IPS-NIHi11 (cell line): Measurements from ENCODE around the gene CCDC124.
A peak's percentile ranks its signal among the peaks of the same experiment; 100 is the strongest.
"Not testable (repeated sequence)": the region's sequence is repeated elsewhere in the genome, so short reads cannot be mapped to it uniquely, and the experiment has no call there.

Experiments
- DNase-seq: peaks from one replicate; pipeline ENCODE4 v3.0.0; 2012; ENCODE audit warnings: mixed read lengths, low spot score

Gene CCDC124

DNA sequence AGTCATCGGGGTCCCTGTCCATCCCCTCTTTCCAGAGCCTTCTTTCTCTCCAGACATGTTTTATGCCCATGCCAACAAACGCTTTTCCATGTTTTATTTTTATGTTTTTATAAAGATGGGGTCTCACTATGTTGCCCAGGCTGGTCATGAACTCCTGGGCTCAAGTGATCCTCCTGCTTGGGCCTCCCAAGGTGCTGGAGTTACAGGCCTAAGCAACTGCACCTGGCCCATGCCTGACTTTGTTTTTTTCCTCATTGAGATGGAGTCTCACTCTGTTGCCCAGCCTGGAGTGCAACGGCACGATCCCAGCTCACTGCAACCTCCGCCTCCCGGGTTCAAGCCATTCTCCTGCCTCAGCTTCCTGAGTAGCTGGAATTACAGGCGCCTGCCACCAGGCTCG, 53.8 kb downstream of the CCDC124 start:
- DNase-seq, result not testable (repeated sequence)

DNA sequence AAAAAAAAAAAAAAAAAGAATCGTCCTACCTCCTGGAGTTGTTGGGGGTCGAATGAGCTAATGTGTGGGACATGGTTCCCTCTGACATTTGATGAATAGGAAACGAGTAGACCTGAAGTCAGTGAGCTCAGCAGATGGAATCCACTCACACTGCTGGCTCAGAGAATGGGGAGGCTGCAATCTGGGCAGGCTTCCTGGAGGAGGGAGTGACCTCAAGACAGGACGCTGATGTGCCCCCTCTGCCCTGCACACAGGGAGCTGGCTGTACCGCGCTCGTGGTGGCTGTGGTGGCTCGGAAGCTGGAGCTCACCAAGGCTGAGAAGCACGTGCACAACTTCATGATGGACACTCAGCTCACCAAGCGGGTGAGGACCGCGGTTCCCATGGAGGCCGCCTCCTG, 55.3 kb downstream of the CCDC124 start:
- peak; percentile 1 for DNase-seq

DNA sequence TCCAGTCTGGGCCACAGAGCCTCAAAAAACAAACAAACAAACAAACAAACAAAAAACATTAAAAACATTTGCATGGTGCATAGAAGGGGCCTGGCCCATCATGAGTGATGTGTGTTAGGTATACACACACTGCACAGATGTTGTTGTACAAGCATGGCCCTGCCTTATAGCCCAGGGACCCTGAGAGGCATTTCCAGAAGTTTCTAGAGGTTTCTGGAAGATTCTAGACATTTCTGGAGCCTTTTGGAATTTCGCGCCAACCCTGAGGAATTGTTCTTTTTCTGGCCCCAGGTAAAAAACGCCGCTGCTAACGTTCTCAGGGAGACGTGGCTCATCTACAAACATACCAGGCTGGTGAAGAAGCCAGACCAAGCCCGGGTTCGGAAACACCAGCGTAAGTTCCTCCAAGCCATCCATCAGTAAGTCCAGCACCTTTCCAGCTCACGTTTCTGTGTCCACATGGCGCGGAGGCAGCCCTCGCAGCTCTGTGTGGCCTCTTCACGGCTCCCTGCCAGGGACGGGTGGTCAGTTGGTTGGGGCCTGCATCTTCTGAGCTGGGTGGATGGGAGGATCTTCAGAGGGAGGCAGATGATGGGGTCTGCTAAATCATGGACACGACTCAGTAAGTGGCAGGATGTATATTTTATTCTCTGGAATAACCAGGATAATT, 56.7 kb downstream of the CCDC124 start:
- no peak for DNase-seq

DNA sequence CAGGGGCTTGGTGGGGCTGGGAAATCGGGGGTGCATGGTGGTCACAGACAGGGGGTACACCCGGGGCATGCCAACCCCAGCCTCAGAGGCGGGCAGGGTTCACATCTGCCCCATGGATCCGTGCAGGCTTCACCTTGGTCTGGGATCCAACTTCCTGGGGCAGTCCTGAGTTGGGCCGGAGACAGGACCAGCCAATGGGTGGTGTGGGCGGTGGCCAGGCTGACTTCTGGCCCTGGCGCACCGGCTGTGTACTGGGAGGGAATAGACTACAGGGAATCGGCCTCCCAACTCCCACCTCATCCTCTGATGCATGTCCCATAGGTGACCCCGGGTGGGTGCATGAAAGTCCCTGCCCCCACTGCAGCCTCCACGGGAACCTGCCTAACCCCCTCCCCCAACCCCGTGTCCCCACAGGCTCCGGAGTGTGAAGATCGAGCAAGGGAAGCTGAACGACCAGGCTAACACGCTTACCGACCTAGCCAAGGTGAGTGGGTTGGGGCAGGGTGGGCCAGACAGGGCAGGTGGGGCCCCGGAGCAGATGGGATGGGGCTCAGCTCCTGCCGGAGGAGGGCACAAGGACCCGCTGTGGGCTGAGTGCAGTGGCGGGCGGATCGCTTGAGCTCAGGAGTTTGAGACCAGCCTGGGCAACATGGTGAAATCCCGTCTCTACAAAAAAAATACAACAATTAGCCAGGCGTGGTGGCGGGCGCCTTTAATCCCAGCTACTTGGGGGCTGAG, 60.4 kb downstream of the CCDC124 start:
- no peak for DNase-seq
